Inflammatory macrophage (primary cell): ENCODE measurements around the gene C4orf51.

Experiments used
- DNase-seq, 2 donors: peaks; one replicate each; pipeline ENCODE4 v3.0.0-alpha.2; 2020 to 2022

C4orf51 gene

DNA sequence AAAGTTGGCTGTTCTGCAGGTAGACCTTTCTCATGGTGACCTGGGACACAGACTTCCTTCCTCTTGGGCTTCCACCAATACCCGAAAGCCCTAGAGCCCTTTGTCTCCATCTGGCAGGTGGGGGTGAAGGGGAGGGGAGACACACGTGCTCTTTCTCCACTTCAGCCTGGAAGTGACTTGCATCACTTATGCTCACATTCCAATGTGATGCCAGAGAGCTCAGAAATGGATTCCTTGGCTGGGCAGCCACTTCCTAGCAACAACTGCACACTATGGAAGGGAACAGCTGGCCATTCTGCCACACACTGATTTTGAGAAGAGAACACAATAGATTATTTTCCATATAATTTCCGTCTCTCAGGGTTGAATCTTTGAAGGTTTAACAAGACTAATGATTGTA lies 36.3 kb downstream of the C4orf51 start:
- DNase-seq = no peak

DNA sequence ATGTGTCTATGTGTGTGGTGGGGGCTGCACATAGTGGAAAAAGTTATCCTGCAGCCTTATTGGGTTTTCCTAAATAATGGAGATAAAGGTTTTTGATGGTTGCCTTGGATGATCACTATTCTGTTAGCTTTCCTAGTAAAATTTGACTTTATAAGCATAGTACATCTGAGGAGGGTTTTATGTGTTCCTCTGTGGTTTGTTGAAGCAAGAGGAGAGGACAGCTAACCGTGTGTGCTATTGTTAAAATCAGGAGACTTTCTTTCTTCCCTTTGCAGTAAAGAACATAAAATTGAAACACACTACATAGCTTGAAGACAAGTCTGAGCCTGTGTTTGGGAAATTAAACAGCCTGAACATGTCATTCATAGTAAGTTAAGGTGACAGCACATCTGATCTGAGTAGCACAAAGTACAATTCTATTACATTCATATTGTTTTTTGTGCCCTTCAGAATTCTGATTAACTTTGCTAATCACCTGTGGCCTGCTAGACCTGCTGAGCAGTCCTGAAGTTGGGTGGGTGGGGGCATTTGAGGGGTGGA lies 36.8 kb downstream of the C4orf51 start:
- DNase-seq = no peak

DNA sequence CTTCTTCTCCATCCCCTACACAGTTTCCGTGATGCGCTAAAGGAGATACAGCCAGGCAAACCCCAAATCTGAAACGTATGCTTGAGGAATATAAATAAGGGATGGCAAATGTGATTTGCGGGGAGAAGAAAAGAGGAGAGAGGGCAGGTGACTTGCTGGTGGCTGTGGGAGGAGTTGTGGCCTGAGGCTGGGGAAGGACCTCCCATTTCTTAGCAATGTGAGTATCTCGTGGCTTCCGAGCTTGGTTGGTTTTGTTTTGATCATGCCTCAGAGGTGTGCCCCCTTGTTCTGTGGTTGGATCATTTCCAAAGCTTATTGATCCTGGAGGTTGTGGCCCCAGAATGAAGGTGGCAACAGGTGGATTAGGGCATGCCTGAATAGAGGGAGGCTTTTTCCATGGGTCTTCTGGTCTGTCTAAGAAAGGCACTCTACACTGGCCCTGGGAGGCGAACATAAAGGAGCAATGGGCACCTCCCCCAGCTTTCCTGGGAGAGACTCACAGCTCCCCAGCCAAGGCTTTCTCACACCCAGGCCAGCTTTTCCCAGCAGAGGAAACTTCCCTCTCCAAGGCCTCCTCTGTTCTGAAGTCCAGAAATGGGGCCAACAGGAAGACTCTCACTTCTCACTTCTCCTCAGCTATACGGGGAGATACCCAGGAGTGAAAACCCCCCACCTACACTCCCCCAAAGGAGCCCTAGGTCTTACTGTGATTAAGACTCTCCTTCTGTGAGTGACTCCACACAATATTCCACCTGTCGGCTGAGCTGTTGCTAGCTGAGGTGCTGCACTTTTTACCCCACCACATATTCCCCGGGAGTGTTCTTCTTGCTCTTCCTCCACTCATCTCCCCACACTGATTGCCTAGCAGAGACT lies 40.0 kb downstream of the C4orf51 start:
- no peak for DNase-seq

DNA sequence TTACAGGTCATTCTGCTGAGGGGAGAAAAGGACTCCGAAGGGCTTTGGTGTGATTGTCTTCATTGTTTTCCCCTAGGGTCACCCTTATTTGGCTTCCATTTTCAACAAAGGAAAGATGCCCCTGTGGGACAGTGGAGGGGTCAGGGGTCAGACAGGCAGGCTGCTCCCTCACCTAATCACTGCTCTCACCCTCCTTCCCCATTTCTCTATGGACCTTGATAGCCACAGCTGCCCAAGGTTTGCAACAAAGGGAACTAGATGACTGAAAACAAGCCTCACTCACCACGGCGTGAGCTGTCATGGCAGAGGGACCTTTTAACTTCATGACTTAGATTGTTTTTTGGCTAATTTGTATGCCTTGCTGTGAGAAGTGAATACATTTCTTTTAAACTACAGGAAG lies 40.7 kb downstream of the C4orf51 start:
- DNase-seq = no peak

DNA sequence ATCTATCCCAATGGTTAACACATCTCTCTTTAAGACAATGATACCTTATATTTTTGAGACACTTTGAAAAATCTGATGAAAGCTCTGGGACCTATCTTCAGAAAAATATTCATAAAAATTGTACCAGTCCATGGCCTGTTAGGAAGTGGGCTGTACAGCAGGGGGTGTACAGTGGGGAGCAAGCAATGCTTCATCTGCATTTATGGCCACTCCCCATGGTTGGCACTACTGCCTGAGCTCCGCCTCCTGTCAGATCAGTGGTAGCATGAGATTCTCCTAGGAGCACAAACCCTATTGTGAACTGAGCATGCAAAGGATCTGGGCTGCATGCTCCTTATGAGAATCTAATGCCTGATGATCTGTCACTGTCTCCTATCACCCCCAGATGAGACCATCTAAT lies 42.6 kb downstream of the C4orf51 start:
- no peak for DNase-seq

DNA sequence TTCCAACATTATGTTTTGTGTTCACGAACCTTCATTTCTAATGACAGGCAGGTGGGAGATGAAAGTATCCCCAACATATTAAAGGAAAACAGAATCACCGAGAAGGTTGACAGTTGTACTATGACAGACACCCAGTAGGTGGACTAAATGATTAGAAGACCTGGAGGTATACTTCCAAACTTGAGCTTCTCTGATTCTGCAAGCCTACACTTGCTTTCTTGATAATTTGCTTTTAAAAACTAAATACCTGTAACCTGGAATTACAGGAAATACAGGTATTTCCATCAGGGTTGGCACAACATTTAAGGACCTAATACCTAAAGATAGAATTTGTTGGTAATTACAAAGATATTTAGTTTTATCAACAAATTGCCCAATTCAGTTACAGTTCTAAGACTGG lies 43.4 kb downstream of the C4orf51 start:
- DNase-seq = no peak

DNA sequence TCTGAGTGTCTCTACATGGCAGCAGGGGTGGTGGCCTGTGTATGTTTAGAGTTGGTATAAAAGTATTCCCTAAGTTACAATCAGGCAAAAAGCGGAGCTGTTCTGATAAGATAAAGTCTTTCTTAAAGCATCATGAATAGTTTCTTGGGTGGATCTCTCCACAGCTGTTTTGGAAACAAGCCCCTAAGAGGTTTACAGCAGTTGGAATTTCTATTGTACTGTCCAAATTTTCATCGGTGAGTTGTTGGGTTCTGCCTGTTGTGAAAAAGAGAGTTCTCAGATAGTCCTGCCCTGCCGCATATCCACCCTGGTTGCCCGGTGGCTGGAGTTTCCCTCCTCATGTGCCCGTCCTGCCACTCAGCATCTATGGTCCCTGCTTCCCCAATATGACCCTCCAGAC lies 50.1 kb downstream of the C4orf51 start:
- no peak for DNase-seq

DNA sequence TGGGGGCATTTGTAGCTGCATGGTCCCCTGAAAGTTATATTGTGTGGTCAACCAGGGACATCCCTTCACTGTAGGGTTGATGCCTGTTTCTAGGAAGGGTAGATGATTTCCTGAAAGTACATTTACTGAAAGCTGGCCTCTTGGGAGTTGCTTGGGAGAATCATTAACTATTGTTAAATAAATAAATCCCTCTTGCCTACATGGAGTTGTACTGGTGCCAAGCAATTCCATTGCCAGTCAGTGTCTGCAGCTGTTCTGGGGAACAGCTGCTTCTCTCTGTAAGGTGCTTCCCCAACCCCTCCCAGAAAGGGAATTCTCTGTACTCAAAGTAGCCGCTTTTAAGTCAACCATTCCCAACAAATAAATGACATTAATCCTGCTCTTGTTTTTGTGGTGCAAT lies 51.1 kb downstream of the C4orf51 start:
- DNase-seq = no peak

DNA sequence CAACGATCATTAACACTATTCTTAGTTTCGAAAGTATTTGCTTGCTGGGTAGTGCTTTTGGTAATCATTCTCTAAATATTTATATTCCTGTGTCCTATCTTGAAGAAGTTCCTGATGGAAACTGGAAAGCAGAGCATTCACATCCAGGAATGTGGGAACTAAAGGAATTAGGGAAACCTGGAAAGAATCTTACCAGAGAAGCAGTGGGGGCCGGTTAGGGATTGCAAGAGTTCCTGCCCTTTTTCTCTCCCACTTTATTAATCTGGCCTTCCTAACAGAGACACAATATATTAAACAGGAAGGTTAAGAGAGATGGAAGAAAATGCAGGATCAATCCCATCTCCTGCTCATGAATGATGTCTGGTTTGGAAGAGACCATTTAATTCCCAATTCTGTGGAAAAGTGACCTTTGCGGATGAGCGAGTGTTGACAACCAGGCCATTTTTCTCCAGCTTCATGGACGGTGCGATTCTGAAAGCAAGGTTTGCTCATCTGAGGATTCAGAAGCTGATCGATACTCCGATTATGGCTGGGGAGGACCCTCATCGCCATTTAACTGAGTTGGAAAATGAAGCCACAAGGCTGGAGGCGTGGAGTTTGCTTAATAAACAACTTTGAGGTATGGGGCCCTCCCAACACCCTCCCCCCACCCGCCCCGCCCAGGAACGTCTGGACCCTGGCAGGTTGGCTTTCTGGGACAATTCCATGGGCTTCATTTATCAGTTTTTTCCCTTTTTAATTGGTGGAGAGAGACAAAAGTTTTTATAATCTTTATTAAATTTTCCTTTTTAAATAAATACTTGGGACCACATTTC lies 52.3 kb downstream of the C4orf51 start:
- DNase-seq = no peak

DNA sequence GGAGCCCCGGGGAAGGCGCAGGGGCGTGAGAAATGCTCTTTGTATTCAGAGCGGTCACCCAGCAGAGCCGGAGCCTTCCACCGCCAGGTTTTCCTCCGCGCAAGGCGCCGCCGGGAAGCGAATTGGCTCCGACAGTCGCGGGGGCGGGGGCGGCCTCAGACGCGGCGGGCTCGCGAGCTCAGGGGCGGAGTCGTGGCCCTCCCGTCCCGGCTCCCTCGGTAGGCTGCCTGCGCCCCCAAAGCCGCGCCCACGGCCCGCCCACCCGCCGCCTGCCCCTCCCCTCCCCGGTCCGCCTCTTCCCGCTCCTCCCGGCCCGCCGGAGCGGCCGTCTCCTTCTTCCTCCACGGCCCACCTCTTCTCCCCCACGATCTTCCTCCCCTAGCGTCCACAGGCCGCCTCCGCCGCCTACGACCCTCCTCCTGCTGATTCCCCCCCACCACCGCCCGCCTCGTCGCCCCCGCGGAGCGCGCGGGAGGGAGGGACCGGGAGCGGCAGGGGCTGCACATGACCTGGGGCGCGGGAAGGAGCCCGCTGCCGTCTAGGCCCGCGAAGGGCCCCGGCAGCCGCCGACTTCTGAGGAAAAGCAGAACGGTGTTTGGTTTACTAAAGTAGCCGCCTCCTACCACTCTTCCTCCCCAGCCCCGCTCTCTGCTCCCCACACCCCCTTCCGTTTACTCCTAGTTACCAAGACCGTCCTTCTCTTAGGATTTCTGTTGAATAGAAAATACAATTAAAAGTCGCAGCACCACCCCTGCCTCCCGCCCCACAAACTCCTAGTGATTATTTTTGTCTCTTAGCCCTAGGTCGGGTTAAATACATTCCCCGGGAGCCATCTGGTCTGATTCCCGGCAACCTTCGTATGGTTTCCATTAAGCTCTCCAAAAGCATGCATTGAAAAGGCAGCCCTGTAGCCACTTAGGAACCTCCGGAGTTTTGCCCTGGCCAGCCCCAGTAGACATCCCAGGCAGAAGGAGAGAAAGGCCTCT lies 53.2 kb downstream of the C4orf51 start:
- peak; percentile 70 to 71 for DNase-seq

DNA sequence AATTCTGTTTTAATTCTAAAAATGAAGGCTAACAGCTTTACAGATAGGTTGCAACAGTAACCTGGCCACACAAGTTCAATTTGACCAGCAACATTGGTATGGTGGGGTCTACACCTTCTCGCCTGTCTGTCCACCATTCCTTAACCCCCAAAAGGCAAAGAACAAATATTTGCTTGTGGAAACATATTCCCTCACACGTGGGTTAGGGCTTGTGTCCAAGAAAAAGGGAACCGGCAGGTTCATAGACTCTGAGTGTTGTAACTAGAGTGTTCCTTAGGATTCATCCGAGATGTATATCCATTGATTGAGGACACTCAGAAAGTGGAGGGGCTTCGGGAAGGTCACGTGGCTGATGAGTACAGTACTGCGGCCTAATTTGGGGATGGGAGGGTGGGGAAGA lies 54.1 kb downstream of the C4orf51 start:
- DNase-seq = no peak

DNA sequence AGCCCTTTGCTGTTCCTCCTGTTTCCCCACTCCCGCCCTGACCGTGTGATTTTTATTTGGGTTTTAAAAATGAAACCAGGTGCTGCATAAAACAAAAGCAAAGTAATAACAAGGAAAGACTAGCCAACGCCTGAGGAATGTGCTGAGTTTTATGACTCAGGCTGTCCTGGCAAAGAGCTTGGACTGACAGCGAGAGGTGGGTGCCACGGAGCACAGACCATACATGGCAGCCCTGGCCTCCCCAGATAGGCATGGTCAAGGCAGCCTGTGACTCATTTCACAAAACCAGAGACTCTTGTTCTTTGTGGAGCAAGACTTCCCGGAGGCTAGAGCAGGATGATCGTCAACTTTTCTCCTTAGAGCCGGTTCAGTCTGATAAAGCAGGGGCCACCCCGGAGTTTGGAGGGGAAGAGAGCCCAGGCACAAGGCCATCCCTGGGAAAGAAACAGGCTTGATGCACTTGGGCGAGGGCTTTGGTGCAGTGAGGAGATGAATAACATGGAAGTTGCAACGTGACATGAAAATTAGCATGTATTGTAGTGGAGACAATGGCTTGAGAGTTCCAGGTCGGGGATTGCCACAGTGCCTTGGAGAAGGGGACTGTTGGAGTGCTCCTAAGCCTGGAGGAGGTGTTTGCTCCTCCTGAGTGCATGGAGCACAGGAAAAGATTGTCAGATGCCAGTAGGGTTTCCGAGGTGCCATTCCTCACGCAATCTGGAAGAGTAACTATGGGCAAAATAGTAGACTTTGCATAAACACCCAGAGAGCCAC lies 54.8 kb downstream of the C4orf51 start:
- DNase-seq = no peak

DNA sequence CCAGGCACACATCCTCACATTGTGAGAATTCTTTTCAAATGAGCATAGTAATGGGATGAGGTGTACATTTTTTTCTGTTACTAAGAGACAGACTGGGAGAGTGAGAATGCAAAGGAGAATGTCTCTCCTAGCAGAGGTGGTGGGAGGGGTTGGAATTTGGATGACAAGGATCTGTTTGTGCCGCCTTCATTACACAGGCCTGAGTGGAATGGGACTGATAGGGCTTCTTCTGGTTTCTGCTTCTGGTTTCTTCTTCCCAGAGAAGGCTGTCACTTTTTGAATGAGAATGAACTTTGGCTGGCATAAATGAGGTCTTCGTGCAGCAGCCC lies 55.4 kb downstream of the C4orf51 start:
- DNase-seq = no peak

DNA sequence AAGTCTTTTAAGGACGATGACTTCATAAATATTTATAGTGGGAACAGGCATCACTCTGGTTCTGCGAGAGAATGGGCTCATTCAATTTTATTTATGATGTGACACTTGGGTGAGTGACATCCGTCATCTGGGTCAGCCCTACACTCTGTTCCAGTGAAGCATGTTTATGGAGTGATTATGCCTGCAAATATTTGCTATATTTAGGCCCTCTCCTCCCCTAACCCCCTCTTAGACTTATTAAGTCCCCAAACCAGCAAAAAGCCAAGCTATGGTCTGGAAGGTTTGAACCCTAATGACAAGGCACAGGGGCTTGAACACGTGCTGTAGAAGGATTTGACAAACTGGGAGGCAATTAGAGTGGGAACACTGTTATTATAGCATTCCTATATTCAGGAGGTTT lies 55.9 kb downstream of the C4orf51 start:
- no peak for DNase-seq

DNA sequence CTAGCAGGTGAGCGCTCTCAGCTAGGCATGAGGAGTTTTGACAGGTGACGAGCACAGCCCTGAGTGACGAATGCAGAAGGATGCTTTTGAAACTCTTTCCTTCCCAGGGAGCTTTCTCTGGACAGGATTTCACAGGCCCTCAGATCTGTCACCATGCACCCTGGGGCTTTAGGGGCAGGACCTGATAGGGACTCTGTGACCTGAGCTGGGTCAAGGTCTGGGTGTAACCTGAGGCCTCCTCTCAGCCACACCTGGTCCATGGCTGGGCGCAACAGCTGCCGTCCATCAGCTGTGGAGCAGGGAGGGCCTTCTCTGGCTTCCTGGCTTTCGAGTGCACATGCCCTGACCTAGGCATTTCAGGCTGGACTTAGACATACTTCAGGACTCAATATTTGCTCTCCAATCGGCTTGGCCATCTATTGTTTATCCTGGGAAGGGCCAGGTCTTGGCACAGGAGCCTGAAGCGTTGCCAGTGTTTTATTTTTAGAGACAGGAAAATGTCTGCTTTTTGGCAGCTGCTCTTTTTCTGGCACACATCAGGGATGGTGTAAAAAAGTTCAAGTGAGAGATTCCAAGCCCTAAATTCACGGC lies 56.4 kb downstream of the C4orf51 start:
- no peak for DNase-seq

DNA sequence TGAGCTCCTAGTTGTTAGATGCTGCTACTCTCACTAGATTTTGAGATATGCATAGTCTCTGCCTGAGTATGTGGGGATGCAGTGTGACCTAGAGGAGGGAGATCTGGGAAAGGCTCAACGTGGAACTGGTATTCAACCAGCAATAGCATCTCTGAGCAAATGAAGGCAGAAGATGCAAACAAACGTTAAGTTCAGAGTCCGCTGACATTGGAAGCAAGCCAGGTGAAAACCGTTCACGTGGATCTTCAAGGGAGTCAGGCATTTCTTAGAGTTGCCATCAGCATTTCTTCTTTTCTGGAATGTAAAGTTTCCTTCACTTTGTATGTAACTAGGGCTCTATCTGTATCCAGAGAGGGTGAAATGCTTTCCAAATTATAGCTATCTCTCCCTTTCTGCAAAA lies 59.9 kb downstream of the C4orf51 start:
- DNase-seq = no peak

DNA sequence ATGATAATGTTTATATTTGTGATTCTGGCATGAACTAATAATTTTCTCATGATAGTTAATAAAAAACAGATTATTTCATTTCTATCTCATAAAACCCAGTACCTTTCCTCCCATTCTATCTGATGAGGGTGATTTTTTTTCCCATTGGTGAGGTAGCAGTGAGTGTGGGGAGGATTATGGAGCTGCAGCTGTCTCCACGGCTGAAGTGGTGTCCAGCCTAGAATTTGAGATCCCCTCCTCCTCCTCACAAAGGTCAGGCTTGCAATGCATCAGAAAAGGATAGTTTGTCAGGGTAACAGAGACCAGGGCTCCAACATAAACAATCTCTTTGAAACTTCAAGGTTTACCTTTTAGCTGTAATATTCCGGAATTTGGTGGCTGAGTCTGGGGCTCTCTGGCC lies 60.9 kb downstream of the C4orf51 start:
- DNase-seq = no peak

DNA sequence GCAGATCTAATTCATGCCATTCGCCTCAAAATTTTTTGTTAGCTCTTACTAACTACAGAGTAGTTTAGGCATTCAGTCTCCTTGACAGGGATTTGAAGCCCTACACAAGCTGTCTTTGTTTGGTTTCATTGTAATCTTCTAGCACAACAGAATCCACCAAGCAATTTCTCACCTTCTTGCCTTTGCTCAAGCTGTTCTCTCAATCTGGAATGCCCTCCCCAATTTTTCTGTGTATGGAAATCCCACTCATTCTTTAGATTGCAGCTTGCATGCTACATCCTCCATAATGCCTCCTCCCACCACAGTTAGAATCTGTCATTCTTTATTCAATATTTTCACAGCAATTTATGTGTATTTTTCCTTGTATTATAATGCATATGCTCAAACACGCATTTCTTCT lies 63.7 kb downstream of the C4orf51 start:
- no peak for DNase-seq

DNA sequence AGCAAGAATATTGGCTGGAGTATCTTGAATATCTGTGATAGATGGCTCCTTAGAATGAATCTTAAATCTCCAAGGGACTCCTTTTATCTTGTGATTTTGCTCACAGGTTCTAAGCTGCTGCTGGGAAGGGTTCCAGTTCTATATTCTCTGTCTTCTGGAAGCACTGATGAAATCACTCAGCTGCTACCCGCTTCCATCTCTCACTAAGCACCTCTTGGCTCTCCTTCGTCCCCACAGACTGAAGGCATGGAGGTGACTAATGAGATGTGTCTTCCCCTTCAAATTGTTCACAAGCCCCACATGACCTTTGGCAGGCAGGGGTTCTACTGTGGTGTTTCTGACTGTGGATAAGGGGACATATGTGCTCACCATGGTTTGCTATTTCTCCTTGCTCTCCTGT lies 75.9 kb downstream of the C4orf51 start:
- no peak for DNase-seq

DNA sequence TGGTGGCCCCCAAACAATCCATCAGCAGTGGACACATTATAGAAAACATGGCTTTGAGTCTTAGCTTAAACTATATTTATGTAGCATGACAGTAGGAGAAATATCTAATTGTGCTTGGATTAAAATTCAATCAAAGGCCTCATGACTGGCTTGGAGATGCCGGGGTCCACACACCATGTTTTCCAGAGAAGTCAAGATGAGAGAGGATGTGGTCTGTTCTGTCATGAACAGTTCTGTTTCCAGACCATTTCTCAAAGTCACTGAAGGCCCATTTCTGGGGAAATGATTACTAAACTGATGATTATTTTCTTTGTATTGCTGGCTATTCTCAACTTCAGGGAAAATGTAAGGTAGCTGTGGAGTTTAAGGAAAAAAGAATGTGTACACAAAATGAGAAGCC lies 76.3 kb downstream of the C4orf51 start:
- DNase-seq = no peak

DNA sequence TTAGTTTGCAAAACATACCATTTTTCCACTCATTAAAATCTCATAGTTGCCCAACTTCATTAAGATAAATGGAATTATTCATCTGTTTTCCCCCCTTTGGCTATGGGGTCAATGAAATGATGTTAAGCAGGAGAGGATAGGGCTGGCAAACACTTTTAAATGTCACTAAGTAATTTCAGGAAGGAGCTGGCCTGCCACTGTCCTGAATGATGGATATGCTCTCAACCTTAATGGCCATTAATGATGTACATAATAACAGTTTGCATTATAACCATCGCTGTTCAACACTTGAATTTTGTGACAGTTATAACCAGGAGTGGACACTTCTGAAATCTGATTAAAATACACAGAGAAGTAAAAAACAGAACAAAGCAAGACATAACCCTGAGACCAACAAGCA lies 77.2 kb downstream of the C4orf51 start:
- no peak for DNase-seq

DNA sequence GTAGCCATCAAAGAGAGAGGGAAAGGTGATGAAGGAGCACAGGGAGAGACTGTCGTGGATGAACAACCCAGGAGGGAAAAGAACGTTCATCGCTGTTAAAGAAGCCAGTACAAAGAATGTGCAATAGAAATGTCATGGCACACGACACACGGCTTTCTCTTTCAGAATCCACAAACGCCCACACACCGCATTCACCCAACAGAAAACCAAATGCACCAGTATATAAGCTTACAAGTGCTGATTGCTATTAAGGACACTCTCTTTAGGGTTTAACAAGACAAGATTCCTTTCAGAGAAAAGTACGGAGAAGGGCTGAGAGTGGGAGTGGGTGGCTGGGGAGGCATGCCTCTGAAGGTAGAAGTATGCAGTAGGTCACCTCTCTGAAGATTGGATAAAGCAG lies 80.2 kb downstream of the C4orf51 start:
- no peak for DNase-seq
